ENCODE data around the gene ITPKB. TPM values are rescaled to one million over a fixed set of nuclear protein-coding genes. Genes with fewer than 3 reads are reported as not detected.
"Not testable (repeated sequence)": the region's sequence is repeated elsewhere in the genome, so short reads cannot be mapped to it uniquely, and the experiment has no call there.

The ITPKB gene
- total RNA-seq, 2 donors from 2014 or later: 26.9 to 28.4 TPM

DNA sequence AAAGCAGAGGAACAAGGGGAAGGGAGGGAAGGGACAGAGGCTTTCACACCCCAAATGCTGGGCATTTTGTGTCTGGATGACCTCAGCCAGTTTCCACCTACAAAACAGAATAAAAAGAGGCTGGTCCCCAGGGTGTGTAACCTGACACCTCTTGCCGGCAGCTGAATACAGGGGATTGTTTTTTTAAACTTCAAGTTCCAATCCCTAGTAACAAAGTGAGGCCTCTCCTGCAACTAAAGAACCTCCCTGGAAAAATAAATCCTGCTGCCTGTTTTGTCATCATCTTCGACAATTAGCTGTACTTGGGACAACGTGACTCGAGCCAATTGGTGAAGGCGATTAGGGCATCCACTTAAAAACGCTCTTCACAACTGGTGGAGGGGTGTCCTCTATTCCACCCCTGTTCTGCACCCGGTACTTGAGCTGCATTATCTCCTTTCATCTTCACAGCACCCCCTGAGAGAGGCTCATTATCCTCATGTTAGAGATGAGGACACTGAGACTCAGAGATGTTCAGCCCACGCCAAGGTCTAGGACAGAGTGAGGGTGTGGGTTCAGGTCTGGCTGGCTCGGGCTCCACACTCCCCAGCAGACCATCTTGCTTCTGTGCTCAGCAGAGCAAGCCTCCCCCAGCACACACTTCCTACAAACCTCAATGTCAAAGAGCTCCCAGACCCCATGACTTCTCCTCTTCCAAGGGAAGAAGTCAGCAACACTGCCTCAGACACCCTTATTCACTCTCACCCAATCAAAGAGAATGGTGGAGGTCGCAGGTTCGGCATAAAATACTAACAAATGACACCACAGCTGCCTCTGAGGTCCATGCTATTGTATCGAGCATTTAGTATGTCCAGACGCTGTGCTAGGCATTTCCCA is 15.2 kb downstream of the ITPKB start:
- Histone ChIP-seq H3K4me1 (ENCODE audit: control insufficient read depth in 1 of 2, low read depth in 2 of 2) (peaks cover 4 to 33% of the 10 kb centered on the region in 2 donors), H3K4me3 (no peak overlapping the region)
- DNase-seq (ENCODE audit: low spot score): no peak

GRCh38 chr1:226722901-226723656 is 16.0 kb downstream of the ITPKB start:
- Histone ChIP-seq H3K36me3 (no peaks in the 10 kb centered on the region), H3K9me3 (no peaks in the 10 kb centered on the region), H3K27me3 (replicated peaks; ENCODE audit: insufficient read depth) (no peaks in the 10 kb centered on the region), H3K27ac (no peak overlapping the region), H3K4me3 (no peak overlapping the region), H3K4me1 (ENCODE audit: control insufficient read depth in 1 of 2, low read depth in 2 of 2) (peaks cover 4 to 28% of the 10 kb centered on the region in 2 donors)
- TF ChIP-seq, protein P1, sequence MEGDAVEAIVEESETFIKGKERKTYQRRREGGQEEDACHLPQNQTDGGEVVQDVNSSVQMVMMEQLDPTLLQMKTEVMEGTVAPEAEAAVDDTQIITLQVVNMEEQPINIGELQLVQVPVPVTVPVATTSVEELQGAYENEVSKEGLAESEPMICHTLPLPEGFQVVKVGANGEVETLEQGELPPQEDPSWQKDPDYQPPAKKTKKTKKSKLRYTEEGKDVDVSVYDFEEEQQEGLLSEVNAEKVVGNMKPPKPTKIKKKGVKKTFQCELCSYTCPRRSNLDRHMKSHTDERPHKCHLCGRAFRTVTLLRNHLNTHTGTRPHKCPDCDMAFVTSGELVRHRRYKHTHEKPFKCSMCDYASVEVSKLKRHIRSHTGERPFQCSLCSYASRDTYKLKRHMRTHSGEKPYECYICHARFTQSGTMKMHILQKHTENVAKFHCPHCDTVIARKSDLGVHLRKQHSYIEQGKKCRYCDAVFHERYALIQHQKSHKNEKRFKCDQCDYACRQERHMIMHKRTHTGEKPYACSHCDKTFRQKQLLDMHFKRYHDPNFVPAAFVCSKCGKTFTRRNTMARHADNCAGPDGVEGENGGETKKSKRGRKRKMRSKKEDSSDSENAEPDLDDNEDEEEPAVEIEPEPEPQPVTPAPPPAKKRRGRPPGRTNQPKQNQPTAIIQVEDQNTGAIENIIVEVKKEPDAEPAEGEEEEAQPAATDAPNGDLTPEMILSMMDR (IDR thresholded peaks at IDR 0.05): no peak
- ATAC-seq (ENCODE audit: insufficient number of reproducible peaks, low FRiP score, low read depth) (no peak), DNase-seq (ENCODE audit: low spot score) (no peak)

More for the DNA sequence above, 15.2 kb downstream of the ITPKB start:
- TF ChIP-seq, protein P1 (IDR thresholded peaks at IDR 0.05): no peak
- no peaks in the 10 kb centered on the region for H3K36me3 ChIP-seq
- H3K27me3 ChIP-seq (replicated peaks; ENCODE audit: insufficient read depth): no peaks in the 10 kb centered on the region
- H3K9me3 ChIP-seq: no peaks in the 10 kb centered on the region
- ATAC-seq (ENCODE audit: insufficient number of reproducible peaks, low FRiP score, low read depth): no peak
- no peak overlapping the region for H3K27ac ChIP-seq

DNA sequence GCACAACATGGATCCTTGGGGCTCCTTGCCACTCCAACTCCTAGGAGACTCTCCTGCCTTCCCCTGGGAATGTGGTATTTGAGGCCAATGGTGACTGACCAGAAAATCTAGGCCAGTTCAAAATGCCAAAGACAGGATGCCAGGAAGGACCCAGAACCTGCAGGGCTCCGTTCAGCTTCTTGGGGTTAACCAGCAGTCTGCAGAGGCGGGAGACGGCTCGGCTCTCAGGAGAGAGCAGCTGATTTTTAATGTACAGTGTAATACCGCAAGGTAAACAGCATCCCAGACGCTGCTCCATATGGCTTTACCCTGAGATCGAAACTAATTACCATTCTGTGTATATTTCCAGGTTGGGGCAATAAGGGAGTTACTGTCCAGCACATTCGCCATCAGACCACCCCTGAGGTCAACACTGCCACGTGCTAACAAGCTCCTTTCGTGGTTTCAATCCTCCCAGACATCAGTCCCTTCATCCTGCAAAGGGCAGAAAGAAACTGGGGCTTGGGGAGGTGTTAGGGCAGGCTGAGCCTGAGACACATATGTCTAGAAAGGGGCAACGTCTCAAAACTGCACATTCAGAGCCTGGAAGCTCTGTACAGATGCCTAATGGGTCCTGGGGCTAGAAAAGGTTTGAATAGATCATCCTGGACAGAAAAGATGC is 16.7 kb downstream of the ITPKB start:
- Histone ChIP-seq H3K27ac (no peak overlapping the region), H3K36me3 (no peaks in the 10 kb centered on the region), H3K9me3 (no peaks in the 10 kb centered on the region), H3K27me3 (replicated peaks; ENCODE audit: insufficient read depth) (no peaks in the 10 kb centered on the region), H3K4me3 (no peak overlapping the region), H3K4me1 (ENCODE audit: control insufficient read depth in 1 of 2, low read depth in 2 of 2) (peaks cover 8 to 28% of the 10 kb centered on the region in 2 donors)
- DNase-seq (ENCODE audit: low spot score) (no peak), ATAC-seq (ENCODE audit: insufficient number of reproducible peaks, low FRiP score, low read depth) (no peak)
- TF ChIP-seq, protein P1 (IDR thresholded peaks at IDR 0.05): no peak

DNA sequence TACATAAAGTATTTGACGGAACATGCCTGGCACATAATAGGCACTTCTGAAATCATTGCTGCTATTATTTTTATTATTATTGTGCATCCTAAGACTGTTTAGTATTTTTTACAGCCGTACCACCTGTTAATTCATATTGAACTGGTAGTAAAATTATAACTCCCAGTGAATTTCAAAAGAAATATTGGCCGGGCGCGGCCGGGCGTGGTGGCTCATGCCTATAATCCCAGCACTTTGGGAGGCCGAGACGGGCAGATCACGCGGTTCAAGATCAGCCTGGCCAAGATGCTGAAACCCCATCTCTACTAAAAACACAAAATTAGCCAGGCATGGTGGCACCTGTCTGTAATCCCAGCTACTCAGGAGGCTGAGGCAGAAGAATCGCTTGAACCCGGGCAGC is 18.5 kb downstream of the ITPKB start:
- H3K36me3 ChIP-seq; DNase-seq (ENCODE audit: low spot score); H3K9me3 ChIP-seq; ATAC-seq (ENCODE audit: insufficient number of reproducible peaks, low FRiP score, low read depth); H3K27ac ChIP-seq; H3K4me3 ChIP-seq; H3K27me3 ChIP-seq (replicated peaks; ENCODE audit: insufficient read depth): not testable (repeated sequence)
- peaks cover 13 to 28% of the 10 kb centered on the region in 2 donors for H3K4me1 ChIP-seq (ENCODE audit: control insufficient read depth in 1 of 2, low read depth in 2 of 2)

- peaks cover 13 to 23% of the 10 kb centered on the region in 2 donors for H3K4me1 ChIP-seq (ENCODE audit: control insufficient read depth in 1 of 2, low read depth in 2 of 2)
- no peaks in the 10 kb centered on the region for H3K36me3 ChIP-seq
- no peaks in the 10 kb centered on the region for H3K27me3 ChIP-seq (replicated peaks; ENCODE audit: insufficient read depth)
- H3K9me3 ChIP-seq: no peaks in the 10 kb centered on the region
- no peak for DNase-seq (ENCODE audit: low spot score)
- ATAC-seq (ENCODE audit: insufficient number of reproducible peaks, low FRiP score, low read depth): no peak
- no peak overlapping the region for H3K4me3 ChIP-seq
- H3K27ac ChIP-seq: no peak overlapping the region
- TF ChIP-seq, protein P1 (IDR thresholded peaks at IDR 0.05): no peak
Measured at GRCh38 chr1:226719596-226720387, 19.3 kb downstream of the ITPKB start.

Data from thoracic aorta (tissue), 2 donors.